ENCODE data around the gene TMEM181. TPM values are rescaled to one million over a fixed set of nuclear protein-coding genes. Genes with fewer than 3 reads are reported as not detected.

TMEM181 gene
- total and polyA plus RNA-seq, 2 of the 13 experiments (the other 11 are each of a cell fraction or from before 2014, with no cell fraction given) = 59.1 to 108 TPM

- TF ChIP-seq ZNF451 (CRISPR knock-in tag; IDR thresholded peaks at IDR 0.05) = no peak
- no peak for TF ChIP-seq CREM (IDR thresholded peaks at IDR 0.05)
- no peak for TF ChIP-seq CREM (CRISPR knock-in tag; IDR thresholded peaks at IDR 0.05)
- no peak for TF ChIP-seq PTBP1 (IDR thresholded peaks at IDR 0.05; ENCODE audit: low read depth, low read length, poor library complexity, severe bottlenecking)
- TF ChIP-seq ELF4 (CRISPR knock-in tag; IDR thresholded peaks at IDR 0.05; ENCODE audit: borderline replicate concordance) = no peak
- no peak for TF ChIP-seq ZMAT3 (CRISPR knock-in tag; conservative IDR thresholded peaks at IDR 0.05)
- TF ChIP-seq NKX3-1 (CRISPR knock-in tag; IDR thresholded peaks at IDR 0.05) = 0 out of 2 replicates have a peak, but pooled peaks have one; percentile 53
- TF ChIP-seq ZNF3 (CRISPR knock-in tag; IDR thresholded peaks at IDR 0.05) = 0 out of 2 replicates have a peak, but pooled peaks have one; percentile 5
- no peak for TF ChIP-seq ZNF589 (CRISPR knock-in tag; conservative IDR thresholded peaks at IDR 0.05)
- TF ChIP-seq ERF (CRISPR knock-in tag; IDR thresholded peaks at IDR 0.05) = no peak
- TF ChIP-seq ZSCAN20 (CRISPR knock-in tag; IDR thresholded peaks at IDR 0.05; ENCODE audit: borderline replicate concordance) = 0 out of 2 replicates have a peak, but pooled peaks have one; percentile 40
- peak; percentile 15; the same call in 1 of the 2 replicates for TF ChIP-seq ARID2 (CRISPR knock-in tag; IDR thresholded peaks at IDR 0.05; ENCODE audit: borderline replicate concordance)
- no peak for TF ChIP-seq ZNF777 (CRISPR knock-in tag; IDR thresholded peaks at IDR 0.05)
- TF ChIP-seq STAT5B (CRISPR knock-in tag; IDR thresholded peaks at IDR 0.05) = no peak
- no peak for TF ChIP-seq ELF3 (CRISPR knock-in tag; IDR thresholded peaks at IDR 0.05)
- no peak for TF ChIP-seq ZNF766 (CRISPR knock-in tag; IDR thresholded peaks at IDR 0.05; ENCODE audit: borderline replicate concordance)
- no peak for TF ChIP-seq TARDBP (CRISPR knock-in tag; IDR thresholded peaks at IDR 0.05)
- no peak for TF ChIP-seq TRIM24 (CRISPR knock-in tag; IDR thresholded peaks at IDR 0.05)
- TF ChIP-seq ZBTB38 (CRISPR knock-in tag; IDR thresholded peaks at IDR 0.05) = peak; percentile 80
- 0 out of 2 replicates have a peak, but pooled peaks have one; percentile 14 for TF ChIP-seq ZBTB4 (CRISPR knock-in tag; IDR thresholded peaks at IDR 0.05; ENCODE audit: borderline replicate concordance)
- no peak for TF ChIP-seq SIX4 (CRISPR knock-in tag; IDR thresholded peaks at IDR 0.05)
- TF ChIP-seq ZNF792 (CRISPR knock-in tag; IDR thresholded peaks at IDR 0.05) = no peak
- no peak for TF ChIP-seq ZNF770 (CRISPR knock-in tag; IDR thresholded peaks at IDR 0.05)
Measured at GRCh38 chr6:158556113-158556512, 3.8 kb upstream of the TMEM181 start (continued).

Measured in HepG2 (cell line).